ENCODE results near the gene GSTM4.

The GSTM4 gene

GRCh38 chr1:109625176-109625575, 30.7 kb upstream of the GSTM4 start:
- DNase-seq = no peak

DNA sequence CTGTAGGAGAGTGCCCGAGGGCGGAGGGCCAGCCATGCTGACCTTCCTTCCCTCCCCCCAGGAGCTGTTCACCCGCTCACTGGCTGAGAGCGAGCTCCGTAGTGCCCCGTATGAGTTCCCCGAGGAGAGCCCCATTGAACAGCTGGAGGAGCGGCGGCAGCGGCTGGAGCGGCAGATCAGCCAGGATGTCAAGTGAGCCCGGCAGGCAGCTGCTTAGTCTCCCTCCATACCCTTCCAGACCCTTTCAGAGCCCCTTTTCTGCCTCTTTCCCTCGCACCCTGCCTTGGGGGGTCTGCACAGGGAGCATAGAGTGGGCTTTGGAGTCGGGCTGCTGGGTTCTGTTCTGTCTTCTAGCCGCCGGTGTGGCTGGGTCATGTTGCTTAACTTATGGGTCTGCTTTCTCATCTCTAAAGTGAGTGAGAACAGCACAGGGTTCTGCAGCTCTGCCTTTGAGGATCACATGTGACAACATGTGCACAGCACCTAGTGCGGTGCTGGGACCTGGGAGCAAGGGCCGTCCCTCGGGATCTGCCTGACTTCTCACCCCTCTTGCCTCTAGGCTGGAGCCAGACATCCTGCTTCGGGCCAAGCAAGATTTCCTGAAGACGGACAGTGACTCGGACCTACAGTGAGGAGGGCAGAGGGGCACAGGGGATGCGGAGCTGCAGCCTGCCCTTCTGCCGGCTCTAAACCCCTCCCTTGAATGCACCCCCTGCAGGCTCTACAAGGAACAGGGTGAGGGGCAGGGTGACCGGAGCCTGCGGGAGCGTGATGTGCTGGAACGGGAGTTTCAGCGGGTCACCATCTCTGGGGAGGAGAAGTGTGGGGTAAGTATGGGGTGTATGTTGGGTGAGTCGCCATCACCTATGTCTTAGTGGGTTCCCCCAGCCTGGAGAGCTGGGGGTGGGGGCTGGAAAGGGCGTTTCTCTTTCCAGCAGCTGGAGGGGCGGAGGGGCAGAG, 30.0 kb upstream of the GSTM4 start:
- DNase-seq = no peak

DNA sequence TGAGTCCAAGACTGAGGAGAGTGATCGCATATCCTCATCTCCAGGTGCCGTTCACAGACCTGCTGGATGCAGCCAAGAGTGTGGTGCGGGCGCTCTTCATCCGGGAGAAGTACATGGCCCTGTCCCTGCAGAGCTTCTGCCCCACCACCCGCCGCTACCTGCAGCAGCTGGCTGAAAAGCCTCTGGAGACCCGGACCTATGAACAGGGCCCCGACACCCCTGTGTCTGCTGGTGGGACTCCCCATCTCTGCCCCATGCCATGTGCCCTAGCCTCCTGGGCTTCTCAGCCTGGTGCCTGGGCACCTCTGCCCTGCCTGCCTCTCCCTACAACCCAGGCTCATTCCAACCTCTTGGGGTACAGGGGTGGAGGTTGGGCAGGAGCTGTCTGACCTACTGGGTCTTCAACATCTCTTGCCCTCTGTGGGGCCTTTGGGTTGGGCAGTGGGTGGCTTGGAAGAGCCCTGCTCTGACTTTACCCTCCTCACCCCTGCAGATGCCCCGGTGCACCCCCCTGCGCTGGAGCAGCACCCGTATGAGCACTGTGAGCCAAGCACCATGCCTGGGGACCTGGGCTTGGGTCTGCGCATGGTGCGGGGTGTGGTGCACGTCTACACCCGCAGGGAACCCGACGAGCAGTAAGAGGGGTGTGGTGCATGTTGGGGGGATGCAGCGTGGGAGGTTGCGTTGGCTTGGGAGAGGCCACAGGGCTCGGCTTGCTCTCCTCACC, 29.1 kb upstream of the GSTM4 start:
- no peak for DNase-seq

- DNase-seq = no peak
These were observed 28.1 kb upstream of the GSTM4 start for GRCh38 chr1:109627692-109628399.

DNA sequence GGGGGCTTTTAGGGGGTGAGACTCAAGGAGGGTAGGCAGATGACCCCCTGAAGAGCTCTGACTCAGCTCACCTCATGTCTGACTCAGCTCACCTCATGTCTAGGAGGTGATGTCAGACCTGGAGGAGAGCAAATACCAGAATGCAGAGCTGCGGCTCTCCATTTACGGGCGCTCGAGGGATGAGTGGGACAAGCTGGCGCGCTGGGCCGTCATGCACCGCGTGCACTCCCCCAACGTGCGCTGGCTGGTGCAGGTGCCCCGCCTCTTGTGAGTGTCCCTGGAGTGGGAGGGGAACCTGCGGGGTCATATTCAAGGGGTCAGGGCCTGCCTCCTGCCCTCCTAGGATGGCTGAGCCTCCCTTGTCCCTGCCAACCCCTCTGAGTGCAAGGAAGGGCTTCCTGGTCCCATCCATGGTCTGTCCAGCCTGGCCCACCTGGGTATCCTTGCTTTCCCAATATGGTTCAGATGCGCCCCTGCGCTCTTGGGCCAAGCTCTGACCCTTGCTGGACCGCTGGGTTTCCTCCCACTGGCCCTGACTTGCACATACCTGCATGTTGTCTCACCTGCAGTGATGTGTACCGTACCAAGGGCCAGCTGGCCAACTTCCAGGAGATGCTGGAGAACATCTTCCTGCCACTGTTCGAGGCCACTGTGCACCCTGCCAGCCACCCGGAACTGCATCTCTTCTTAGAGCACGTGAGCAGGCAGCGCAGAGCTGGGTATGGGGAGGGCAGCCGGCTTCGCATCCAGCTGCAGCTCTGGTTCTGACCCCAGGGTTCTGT, 27.2 kb upstream of the GSTM4 start:
- DNase-seq = no peak

DNA sequence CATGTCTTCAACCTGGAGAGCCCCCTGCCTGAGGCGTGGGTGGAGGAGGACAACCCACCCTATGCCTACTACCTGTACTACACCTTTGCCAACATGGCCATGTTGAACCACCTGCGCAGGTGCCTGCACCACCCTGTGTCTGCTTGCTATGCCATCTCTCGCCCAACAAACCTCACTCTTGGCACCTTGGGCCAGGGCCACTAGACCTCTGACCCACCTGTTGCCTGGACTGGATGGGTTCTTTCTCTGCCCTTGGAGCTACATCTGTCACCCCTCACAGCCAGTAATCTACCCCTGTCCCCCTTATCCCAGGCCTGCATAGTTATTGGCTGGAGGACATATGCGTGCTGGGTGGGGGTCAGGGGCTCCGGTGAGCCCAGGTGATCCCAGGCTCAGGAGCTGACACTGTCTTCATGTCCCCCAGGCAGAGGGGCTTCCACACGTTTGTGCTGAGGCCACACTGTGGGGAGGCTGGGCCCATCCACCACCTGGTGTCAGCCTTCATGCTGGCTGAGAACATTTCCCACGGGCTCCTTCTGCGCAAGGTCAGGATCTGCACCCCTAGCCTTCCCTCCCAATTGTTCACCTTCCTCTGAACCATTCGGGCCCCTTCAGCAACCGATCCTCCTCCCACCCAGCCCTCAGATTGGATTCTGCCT, 26.4 kb upstream of the GSTM4 start:
- DNase-seq = no peak

DNA sequence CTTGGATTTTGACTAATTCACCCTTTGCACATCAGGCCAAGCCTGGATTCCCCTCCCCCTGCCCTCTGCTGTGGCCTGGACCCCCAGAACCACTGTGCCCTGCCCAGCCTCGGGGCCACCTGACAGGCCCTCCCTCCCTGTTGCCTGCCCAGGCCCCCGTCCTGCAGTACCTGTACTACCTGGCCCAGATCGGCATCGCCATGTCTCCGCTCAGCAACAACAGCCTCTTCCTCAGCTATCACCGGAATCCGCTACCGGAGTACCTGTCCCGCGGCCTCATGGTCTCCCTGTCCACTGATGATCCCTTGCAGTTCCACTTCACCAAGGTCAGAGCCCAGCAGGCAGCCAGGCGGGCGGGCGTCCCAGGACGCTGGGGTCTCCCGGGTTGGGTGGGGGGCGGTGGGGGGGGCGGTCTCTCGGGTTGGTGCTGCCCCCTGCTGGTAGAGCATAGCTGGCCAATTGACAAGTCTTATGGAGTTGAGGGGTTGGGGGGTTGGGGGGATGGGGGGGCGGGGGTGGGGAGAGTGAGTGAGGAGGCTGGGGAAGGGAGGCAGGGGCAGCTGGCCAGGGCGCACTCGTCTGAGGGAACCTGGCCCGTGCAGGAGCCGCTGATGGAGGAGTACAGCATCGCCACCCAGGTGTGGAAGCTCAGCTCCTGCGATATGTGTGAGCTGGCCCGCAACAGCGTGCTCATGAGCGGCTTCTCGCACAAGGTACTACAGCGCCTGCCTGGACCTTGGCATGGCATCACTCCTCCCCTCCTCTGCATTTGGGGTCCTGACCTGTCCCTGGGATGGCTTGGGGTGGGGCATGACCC, 25.6 kb upstream of the GSTM4 start:
- peak in 1 of 2 donors; percentile 42 for DNase-seq

DNA sequence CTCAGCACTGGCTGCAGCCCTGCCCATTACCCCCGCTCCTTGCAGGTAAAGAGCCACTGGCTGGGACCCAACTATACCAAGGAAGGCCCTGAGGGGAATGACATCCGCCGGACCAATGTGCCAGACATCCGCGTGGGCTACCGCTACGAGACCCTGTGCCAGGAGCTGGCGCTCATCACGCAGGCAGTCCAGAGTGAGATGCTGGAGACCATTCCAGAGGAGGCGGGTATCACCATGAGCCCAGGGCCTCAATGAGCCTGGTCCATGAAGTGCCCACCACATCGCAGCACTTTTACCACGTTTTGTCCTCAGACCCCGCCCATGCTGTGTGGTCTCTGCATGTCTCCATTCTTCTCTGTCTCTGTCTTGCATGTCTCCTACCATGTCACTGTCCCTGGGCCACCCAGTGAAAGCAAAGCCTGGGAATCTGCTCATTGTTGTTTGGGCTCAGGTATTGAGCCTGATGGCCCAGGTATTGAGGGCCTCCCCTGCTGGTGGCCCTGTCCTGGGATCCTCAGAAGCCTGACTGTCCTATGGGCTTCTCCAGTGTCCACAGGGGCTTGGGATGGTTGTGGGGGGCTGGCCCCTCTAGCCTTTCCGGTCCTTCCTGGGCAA, 24.9 kb upstream of the GSTM4 start:
- DNase-seq = no peak

- DNase-seq = no peak
These were observed 24.1 kb upstream of the GSTM4 start for GRCh38 chr1:109631513-109632505.

- DNase-seq = no peak
These were observed 23.1 kb upstream of the GSTM4 start for GRCh38 chr1:109632671-109633346.

DNA sequence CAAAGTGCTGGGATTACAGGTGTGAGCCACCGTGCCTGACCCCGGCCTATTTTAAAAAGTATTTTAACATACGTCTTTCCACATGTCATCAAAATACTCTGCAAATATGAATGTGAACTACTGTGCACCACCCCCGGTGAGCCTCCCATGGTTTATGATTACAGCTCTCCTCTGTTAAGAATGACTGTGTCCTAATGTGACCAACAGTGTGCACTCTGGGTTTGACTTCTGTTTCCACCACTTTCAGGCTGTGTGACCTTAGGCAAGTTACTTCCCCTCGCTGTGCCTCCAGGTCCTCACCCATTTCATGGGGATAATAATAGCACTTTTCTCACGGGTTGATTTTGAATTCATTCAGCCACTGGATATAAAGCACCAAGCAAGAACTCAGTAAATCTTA, 21.6 kb upstream of the GSTM4 start:
- DNase-seq = no peak

DNA sequence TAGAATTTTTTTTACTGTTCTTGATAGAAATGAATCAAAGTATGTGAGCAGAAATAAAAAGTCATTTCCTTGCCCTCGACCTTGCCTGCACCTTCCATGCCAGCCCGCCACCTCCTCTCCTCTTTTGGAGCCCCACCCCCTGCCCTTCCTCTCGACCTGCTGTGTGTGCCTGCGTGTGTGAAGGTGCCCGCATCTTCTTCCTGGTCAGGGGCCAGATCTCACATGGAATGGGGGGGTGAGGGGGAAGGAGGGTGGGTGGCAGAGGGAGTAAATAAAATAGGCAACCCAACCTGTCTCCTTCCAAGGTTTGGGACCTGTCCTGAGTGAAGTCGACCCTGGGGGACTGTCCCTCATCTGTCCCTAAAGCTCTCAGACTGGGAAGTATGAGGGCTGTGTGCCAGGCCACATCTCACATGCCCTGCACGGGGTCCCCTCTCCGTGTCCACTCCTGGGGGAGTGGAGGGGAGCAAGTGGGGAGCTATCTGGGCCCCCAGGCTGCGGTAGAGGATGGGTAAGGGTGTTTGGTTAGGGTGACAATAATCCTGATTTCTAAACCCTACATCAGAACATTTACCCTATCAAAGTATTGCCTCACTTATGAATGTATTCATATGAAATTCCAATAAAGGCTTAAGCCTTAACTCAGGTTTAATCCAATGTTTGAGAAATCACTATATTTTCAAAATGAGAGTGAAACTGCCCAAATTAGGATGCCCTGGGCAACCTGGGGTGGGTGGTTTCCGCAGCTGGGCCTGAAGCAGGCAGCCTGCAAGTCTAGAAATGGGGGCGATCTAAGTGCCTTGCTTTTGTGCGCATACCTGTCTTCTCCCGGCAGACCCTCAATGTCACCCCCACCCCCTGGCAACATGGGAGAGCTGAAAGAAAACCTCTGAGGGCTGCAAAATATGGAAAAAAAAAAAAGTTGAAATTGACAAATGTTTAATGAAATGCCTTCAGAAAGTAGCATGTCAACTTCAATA, 20.8 kb upstream of the GSTM4 start:
- DNase-seq = no peak

DNA sequence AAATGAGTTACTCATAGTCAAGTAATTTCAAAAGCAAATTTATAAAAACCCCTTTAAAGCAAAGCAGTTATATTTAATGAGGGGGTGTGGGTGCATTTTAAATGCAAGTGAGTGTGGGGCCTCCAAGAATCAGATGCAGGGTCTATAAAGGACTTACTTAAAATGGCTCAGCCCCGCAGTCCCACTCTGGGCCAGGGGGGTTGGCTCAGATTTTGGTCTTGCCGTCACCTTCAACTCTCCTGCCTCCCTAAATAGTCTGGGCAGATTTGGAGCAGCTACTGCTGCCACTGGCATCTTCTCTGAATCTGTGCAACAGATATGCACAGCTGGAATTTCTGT, 20.1 kb upstream of the GSTM4 start:
- no peak for DNase-seq

- DNase-seq = no peak
These were observed 19.5 kb upstream of the GSTM4 start for GRCh38 chr1:109636201-109636952.

- no peak for DNase-seq
These were observed 18.5 kb upstream of the GSTM4 start for GRCh38 chr1:109637446-109637845.

DNA sequence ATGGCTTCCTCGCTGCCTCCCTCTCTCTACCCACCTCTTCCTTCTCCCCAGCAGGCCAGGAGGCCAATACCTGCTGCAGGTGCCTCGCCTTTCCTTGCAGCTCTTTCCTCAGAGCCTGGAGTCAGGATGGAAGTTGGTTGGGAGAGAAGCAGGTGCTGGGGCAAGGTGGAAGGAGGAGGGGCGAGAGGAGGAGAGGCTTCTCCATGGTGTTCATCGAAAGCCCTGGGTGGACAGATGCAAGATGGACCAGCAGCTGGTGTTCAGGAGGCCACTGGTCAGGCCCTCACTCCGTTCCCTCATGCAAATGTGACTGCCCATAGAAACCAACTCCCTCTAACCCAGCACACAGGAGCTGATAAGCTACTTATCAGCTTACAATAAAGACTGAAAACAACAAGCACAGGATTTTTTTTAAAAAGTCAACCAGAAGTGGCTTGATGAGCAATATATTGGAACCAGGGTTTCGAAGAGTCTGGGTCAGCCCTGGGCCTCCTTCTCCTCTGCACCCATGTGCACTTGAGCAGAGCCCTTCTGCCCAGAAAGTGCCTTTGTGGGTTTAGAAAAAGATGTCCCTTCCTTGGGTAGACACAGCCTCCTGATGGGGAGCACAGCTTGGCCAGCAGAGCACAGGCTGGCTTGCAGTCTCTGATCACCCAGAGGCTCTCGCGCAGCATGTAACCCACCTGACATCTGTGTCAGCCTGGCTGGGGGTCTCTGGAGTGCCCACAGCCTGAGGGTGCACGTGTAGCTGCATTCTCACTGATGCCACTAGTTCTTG, 16.6 kb upstream of the GSTM4 start:
- DNase-seq = no peak
